Nucleus accumbens (tissue), 56 donors: ENCODE results near the gene VTA1.
"Not testable (repeated sequence)": the region's sequence is repeated elsewhere in the genome, so short reads cannot be mapped to it uniquely, and the experiment has no call there.

Source experiments
- DNase-seq, 56 donors: peaks; one replicate each; lab custom pipeline; 2025; lab: John Stamatoyannopoulos, UW

Gene VTA1

GRCh38 chr6:142146828-142147662 is at the start of gene VTA1, which contains the start of gene NMBR:
TSS of gene VTA1 (plus strand) at chr6:142147263. CDS start at chr6:142147288, 25 bp downstream.
TSS of gene NMBR (minus strand) at chr6:142147122. CDS start at chr6:142088658, 58,464 bp downstream.
- DNase-seq, result peak; percentile 83 to 99 (median 96)

GRCh38 chr6:142104820-142105219 is 42.2 kb upstream of the VTA1 start:
- not testable (repeated sequence) for DNase-seq

GRCh38 chr6:142110820-142111219 is 36.2 kb upstream of the VTA1 start:
- DNase-seq, result not testable (repeated sequence)

DNA sequence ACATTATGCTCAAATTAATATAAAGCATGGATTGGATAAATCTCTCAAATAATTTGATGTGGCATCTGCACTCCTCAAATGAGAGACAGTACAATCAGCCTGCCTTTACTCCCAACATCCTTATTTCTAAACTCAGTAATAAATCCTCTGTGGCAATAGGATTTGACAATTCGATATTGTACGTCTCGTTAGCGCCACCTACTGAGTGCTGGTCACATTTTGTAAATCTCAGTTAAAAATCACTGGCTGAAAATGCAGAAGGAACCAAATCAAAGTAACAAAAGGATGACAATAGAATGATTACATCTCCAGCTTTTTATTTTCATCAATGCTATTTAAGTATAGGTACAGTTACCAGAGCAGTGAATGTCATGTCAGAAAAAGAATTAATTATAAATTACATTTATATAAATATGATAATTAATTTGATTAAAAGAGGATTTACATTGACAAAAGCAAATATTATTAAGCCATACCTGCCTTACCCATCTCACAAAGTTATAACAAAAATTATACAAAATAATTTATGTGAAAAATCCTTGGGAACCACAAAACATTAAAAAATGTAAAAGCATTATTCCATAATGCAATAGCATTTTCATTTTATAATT is 34.5 kb upstream of the VTA1 start:
- DNase-seq, result peak in 36 of 56 donors; percentile 1 to 89 (median 30)

DNA sequence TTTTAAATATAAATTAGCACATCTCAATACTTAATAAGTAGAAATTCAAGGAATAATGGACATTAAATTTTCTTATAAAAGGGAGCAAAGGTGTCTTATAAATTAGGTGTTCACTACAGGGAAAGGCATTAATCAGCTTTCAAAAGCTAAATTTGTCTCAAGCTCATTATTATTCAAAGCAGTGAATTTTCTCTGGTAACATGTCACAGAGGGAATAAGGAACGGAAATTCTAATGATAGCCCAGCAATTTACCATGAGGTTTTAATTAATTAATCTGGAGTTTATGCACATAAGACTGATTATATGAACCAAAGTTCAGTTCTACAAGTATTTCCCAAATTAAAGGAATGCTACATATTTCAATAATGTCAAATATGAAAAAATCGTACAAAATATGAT is 29.7 kb upstream of the VTA1 start:
- DNase-seq, result no peak

- DNase-seq, result no peak
Observed at GRCh38 chr6:142118328-142118727, 28.7 kb upstream of the VTA1 start.

DNA sequence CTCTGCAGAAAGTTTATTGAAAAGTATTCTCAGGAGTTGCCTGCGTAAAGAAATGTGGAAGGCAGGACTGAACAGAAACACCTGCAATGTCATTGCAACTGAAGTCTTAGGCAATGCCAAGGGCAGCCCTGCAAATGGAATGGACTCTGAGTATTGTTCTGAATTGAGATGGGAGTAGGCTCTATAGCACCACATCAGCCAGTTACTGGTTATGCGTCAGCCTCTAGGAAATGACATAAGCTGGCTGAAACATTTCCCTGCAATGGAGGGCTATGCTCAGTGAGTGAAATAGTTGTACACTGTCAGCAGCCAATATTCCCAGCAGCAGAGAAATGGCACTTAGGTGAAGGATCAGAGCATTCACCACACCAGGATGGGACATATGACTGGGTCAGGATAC is 28.1 kb upstream of the VTA1 start:
- no peak for DNase-seq

- no peak for DNase-seq
Observed at GRCh38 chr6:142121342-142121741, 25.7 kb upstream of the VTA1 start.

- no peak for DNase-seq
Observed at GRCh38 chr6:142130814-142131213, 16.2 kb upstream of the VTA1 start.

DNA sequence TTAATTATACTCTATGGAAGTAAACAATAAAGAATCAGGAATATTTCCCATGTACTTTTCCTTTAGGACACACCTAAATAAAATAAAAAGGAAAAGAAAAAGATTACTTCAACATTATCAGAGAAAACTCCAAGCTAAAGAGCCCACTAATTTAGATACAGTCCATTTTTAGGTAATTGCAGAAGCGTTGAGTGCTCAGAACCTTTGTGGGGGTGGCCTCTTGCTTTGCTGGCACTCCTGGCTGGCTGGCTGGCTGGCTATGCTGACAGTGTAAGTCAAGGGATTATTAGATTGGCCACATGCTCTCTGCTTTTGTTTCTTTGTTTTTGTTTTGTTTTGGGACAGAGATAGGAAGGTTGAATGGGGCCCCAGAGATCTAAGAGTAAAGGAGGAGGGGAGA is 14.4 kb upstream of the VTA1 start, which contains the start of gene GJE1:
TSS of gene GJE1 (plus strand) at position 301 of the 400 bp plus-strand sequence. CDS start 234 bp downstream, outside the sequence.
- DNase-seq, result no peak

DNA sequence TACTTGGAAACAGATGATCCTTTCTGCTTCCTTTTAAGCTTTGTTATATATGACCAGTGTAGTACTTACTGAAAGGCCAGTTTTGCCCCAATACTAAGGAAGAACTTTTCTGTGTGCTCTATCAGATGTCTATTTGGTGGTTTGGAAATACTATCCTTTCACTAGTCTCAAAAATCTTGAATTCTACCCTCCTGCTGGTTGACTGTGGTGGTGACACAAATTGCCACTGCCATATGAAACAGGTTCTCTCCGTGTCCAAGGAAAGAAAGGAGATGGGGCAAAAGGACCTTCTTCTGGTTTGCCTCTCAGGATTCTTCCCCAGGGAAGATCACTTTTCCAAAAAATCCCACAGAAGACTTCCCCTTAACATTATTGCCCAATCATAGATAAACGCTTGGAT is 8.2 kb upstream of the VTA1 start:
- no peak for DNase-seq

- DNase-seq, result not testable (repeated sequence)
Observed at GRCh38 chr6:142141531-142141930, 5.5 kb upstream of the VTA1 start.

GRCh38 chr6:142152746-142153145 is 5.7 kb downstream of the VTA1 start:
- no peak for DNase-seq

- DNase-seq, result no peak
Observed at GRCh38 chr6:142153196-142153595, 6.1 kb downstream of the VTA1 start.

DNA sequence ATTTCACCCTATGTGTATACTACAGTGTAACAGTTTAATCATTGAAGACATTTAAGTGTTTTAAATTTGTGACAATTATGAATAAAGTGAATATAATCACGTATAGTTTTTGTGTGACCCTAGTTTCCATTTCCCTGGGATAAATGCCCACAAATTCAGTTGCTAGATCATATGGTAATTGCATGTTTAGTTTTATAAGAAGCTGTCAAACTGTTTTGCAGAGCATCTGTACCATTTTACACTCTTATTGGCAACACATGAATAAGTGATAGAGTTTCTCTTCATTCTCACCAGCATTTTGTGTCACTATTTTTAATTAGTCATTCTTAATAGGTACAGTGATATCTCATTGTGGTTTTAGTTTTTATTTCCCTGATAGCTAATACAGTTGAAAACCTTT is 7.3 kb downstream of the VTA1 start:
- DNase-seq, result no peak

DNA sequence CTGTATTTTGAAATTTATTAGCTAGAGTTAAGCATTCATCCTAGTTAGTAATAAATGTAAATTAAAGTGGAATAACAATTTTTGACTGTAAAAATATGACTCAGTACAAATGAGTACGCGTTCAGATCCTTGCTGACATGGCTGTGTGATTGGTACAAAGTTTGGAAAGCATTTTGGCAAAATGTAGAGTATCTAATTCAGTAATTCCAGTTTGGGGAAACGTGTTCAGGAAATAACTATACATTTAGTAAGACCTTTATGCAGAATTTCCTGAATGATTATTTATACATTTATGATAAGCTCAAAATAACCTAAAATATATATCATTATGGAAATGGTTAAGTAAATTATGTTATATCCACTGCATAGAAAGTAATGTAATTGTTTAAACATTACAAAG is 8.0 kb downstream of the VTA1 start:
- DNase-seq, result no peak

DNA sequence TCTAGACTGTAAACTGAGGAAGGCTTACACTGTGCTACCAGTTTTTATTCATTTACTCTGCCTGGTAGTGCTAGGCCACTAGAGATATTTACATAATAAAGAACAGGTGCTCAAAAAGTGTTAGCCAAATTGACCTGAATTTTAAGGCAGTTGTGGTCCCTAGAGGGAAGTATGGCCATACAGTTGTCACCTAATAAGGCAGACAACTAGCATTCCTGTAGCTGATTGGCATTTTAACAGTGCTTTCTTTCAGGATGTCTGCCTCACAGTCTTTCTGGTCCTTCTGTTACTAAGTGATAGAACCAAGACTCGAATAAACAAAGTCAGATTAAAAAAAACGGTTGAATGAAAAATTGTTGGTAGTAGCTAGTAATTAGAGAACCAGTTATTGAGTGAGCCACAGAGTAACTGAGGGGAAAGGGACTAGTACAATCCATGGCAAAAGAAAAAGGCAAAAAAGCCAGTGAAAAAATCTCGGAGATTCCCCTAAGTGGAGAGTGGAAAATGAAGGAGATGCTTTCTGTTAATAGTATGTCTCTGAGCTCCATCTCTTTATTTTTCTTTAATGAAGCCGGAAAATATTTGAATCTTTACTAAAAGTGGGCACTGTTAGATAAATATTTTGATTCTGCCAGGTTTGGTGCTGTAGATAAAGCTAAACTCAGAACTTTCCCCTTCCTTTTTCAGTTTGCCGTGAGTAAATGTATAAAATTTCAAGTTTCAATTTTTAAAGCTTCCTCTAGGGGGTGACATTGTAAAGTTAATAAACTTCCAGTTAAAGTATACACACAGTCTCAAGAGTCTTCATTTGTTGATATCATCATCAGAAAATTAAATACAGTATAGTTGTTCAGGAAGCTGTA is 9.1 kb downstream of the VTA1 start:
- DNase-seq, result no peak

DNA sequence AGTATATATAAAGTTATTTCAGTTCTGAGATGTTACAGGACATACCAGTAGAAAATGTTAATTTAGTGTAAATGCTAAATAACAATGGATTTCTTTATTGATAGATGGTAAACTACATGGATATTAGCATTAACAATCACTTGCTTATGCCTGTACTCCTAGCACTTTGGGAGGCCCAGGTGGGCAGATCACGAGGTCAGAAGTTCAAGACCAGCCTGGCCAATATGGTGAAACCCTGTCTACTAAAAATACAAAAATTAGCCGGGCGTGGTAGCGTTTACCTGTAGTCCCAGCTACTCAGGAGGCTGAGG is 9.7 kb downstream of the VTA1 start:
- not testable (repeated sequence) for DNase-seq

DNA sequence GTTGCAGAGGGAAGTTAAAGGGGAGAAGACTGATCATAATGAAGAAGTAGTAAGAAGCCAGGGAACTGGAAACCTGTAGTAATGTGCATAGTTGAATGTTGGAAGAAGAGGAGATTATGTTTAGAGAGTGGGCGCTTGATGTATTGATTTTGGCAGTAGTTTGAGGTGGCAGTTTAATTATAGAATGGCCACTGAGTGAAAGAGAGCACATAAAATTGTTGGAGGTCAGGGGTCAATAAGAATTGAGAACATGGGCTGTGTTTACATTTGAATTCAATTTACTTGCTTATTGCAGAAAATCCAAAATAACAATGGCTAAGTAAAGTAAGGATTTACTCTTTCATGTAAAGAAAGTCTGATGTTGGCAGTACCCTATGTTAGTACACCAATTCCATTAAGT is 15.7 kb downstream of the VTA1 start:
- DNase-seq, result no peak

DNA sequence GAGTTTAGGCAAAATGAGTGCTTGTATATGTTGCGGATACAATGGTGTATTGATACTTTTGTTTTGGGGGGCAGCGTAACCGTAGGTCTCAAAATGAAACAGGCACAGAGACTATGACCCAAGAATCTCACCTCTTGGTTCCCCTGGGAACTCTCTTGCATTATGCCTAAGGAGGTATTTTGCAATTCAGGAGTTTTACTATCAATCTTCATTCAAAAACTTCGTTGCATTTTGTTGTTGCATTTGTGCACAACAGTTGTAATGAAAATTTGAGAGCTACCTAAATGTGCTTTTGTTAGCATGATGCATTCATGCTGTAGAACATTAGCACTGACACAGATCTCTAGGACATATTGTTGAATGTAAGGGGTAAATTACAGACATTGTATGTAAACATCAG is 18.2 kb downstream of the VTA1 start:
- DNase-seq, result no peak

DNA sequence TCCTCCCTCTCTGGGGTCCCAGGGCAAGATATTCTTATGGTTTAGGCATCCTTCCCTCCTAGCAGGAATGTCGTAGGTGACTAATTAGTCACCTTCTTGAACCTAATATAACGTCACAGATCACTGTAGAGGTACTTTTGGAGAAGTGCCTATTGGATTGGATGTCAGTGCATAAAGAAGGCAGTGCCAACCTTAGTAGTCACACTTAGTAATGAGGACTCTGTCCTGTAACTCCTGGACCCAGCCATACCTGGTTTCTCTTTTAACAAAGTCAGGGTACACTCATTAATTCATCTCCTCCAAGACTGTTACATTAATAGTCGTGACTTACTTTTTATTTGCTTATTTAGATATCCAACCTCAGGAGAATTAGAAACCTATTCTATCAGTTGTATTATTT is 20.0 kb downstream of the VTA1 start:
- DNase-seq, result no peak
